ENCODE data around the gene CMSS1.

Gene CMSS1

DNA sequence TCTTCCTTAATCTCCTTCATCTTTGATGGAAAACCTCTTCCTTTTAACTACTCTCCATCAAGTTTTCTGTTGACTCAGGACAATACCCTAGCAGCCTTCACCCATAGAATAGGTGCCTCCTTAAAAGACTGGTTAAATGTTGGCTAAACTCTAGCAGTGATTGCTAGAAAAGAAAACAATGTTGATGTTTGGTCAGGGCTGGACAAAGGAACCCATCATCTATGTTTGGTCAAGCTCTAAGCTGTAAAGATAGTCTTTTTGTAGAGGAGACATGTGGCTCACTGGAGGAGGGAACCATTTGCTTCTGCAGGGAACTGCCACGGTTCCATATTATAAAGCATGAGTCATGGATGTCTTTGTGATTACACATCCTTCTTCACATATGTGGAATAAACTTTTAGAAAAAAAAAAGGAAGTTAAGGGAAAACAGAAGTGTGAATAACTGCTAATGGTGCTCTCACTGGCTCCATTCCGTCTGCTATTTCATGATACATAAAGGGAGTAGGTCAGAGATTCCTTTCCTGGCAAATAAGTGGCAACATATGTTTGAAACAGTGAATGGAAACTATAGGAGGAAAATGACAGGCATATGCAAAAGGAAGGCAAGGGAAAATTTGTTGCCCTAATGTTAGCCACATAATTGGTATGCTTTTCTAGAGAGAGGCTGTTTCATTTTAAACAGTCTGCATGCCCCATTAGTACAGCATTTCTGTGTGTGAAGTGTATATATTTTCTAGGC is 78.2 kb downstream of the CMSS1 start:
- ChIA-PET POLR2A (no interaction called here), CTCF (interaction anchor here (0.8 to 3.3 kb wide), 2 partner anchors 12 to 43 kb away, joined by 3 to 13 read pairs; no protein-coding TSS in a partner anchor)
- peak; percentile 56 to 91 (median 87) for DNase-seq
- no peaks in the 10 kb centered on the region for H3K9me3 ChIP-seq (ENCODE audit: control extremely low read depth in 1 of 5, control insufficient read depth in 4 of 5, insufficient read depth in 2 of 5, low read depth in 1 of 5, low read length in 4 of 5)
- H3K27me3 ChIP-seq (replicated peaks in 2 of 5; ENCODE audit: control insufficient read depth in 4 of 5, insufficient read depth in 5 of 5, low read length in 4 of 5), result no peaks in the 10 kb centered on the region
- peak overlapping the region in 1 of 2 experiments; percentile 56 for H3K27ac ChIP-seq (ENCODE audit: insufficient read depth in 1 of 2, low read depth in 1 of 2, low read length in 2 of 2, poor library complexity in 1 of 2, severe bottlenecking in 2 of 2)
- H3K4me1 ChIP-seq (ENCODE audit: control extremely low read depth in 1 of 4, control insufficient read depth in 4 of 4, insufficient read depth in 4 of 4, low read length in 3 of 4), result peaks cover 9 to 37% (median 19%) of the 10 kb centered on the region in 4 experiments
- 0% methylated on average over 1 of the region's 2 CpGs for WGBS (ENCODE audit: insufficient coverage)
- H3K4me3 ChIP-seq (ENCODE audit: control insufficient read depth in 1 of 7, extremely low read depth in 1 of 7, insufficient read depth in 4 of 7, low read depth in 2 of 7, low read length in 6 of 7), result peak overlapping the region in 3 of 7 experiments; percentile 21 to 55 (median 37)
- H3K36me3 ChIP-seq (ENCODE audit: control insufficient read depth in 4 of 4, insufficient read depth in 4 of 4, low read length in 3 of 4), result no peaks in the 10 kb centered on the region

DNA sequence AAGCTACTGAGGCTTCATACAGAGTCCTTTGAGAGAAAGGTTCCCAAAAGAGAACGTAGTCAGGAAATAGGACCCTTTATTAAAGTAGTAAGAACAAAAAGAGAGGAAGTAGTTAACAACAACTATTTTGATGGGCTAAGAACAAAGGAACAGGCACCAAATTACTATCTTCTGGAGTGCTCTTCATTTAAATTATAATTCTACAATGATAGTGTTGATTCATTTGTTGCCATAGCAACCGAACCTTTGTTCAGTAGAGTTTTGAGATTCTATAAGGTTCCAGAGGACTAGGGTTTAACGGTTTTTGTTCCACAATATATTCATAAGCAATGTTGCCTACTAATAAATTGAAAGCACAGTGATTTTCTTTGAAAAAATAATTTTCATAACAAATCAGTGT is 78.8 kb downstream of the CMSS1 start:
- Histone ChIP-seq H3K4me3 (ENCODE audit: control insufficient read depth in 1 of 7, extremely low read depth in 1 of 7, insufficient read depth in 4 of 7, low read depth in 2 of 7, low read length in 6 of 7) (peak overlapping the region in 3 of 7 experiments; percentile 21 to 55 (median 37)), H3K36me3 (ENCODE audit: control insufficient read depth in 4 of 4, insufficient read depth in 4 of 4, low read length in 3 of 4) (no peaks in the 10 kb centered on the region), H3K4me1 (ENCODE audit: control extremely low read depth in 1 of 4, control insufficient read depth in 4 of 4, insufficient read depth in 4 of 4, low read length in 3 of 4) (peaks cover 9 to 37% (median 19%) of the 10 kb centered on the region in 4 experiments), H3K27me3 (replicated peaks in 2 of 5; ENCODE audit: control insufficient read depth in 4 of 5, insufficient read depth in 5 of 5, low read length in 4 of 5) (no peaks in the 10 kb centered on the region), H3K27ac (ENCODE audit: insufficient read depth in 1 of 2, low read depth in 1 of 2, low read length in 2 of 2, poor library complexity in 1 of 2, severe bottlenecking in 2 of 2) (peak overlapping the region in 1 of 2 experiments; percentile 56), H3K9me3 (ENCODE audit: control extremely low read depth in 1 of 5, control insufficient read depth in 4 of 5, insufficient read depth in 2 of 5, low read depth in 1 of 5, low read length in 4 of 5) (no peaks in the 10 kb centered on the region)
- ChIA-PET POLR2A (no interaction called here), CTCF (no interaction called here)
- WGBS (ENCODE audit: insufficient coverage), result no CpG with 5 or more reads among the region's 3 CpGs
- peak in 1 of 3 donors; percentile 26 for DNase-seq

DNA sequence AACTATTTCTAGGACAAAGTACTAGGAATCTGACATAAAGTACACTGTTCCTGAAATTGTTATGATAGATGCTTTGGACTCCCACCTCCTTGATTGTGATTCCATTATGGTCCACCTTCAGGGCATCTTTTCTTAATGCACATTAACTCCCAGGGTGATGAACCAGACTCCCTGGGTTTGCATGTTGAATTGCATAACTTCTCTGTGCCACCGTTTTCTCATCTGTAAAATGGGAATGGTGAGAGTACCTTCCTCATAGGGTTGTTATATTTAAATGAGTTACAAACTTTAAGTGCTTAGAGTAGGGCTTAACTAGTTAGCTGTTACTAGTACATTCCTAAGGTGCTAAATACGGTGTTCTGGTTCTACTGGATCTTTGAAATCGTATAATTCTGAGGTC is 81.9 kb downstream of the CMSS1 start:
- ChIA-PET CTCF (no interaction called here), POLR2A (no interaction called here)
- Histone ChIP-seq H3K4me1 (ENCODE audit: control extremely low read depth in 1 of 4, control insufficient read depth in 4 of 4, insufficient read depth in 4 of 4, low read length in 3 of 4) (peaks cover 6 to 27% (median 18%) of the 10 kb centered on the region in 4 experiments), H3K4me3 (ENCODE audit: control insufficient read depth in 1 of 7, extremely low read depth in 1 of 7, insufficient read depth in 4 of 7, low read depth in 2 of 7, low read length in 6 of 7) (no peak overlapping the region), H3K36me3 (ENCODE audit: control insufficient read depth in 4 of 4, insufficient read depth in 4 of 4, low read length in 3 of 4) (no peaks in the 10 kb centered on the region), H3K9me3 (ENCODE audit: control extremely low read depth in 1 of 5, control insufficient read depth in 4 of 5, insufficient read depth in 2 of 5, low read depth in 1 of 5, low read length in 4 of 5) (no peaks in the 10 kb centered on the region), H3K27ac (ENCODE audit: insufficient read depth in 1 of 2, low read depth in 1 of 2, low read length in 2 of 2, poor library complexity in 1 of 2, severe bottlenecking in 2 of 2) (no peak overlapping the region), H3K27me3 (replicated peaks in 2 of 5; ENCODE audit: control insufficient read depth in 4 of 5, insufficient read depth in 5 of 5, low read length in 4 of 5) (no peaks in the 10 kb centered on the region)
- 100% methylated on average over 1 of the region's 3 CpGs for whole genome bisulfite sequencing (ENCODE audit: insufficient coverage)
- no peak for DNase-seq

DNA sequence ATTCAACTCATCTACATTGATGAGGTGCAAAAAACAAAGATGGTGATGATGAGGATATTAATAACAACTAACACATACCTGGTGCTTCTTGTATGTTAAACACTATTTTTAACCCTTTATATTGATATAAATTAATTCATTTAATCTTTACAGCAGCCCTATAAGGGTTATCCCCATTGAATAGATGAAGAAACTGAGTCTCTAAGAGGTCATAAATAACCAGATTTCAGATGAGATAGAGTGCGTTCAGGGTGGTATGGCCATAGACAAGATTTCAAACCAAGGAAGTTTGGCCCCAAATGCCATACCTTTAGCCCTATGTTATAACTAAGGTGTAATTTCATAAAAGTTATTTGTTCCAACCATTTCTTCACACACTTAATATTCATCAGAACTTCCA is 82.6 kb downstream of the CMSS1 start:
- Histone ChIP-seq H3K4me3 (ENCODE audit: control insufficient read depth in 1 of 7, extremely low read depth in 1 of 7, insufficient read depth in 4 of 7, low read depth in 2 of 7, low read length in 6 of 7) (no peak overlapping the region), H3K27ac (ENCODE audit: insufficient read depth in 1 of 2, low read depth in 1 of 2, low read length in 2 of 2, poor library complexity in 1 of 2, severe bottlenecking in 2 of 2) (no peak overlapping the region), H3K9me3 (ENCODE audit: control extremely low read depth in 1 of 5, control insufficient read depth in 4 of 5, insufficient read depth in 2 of 5, low read depth in 1 of 5, low read length in 4 of 5) (no peaks in the 10 kb centered on the region), H3K27me3 (replicated peaks in 2 of 5; ENCODE audit: control insufficient read depth in 4 of 5, insufficient read depth in 5 of 5, low read length in 4 of 5) (no peaks in the 10 kb centered on the region), H3K4me1 (ENCODE audit: control extremely low read depth in 1 of 4, control insufficient read depth in 4 of 4, insufficient read depth in 4 of 4, low read length in 3 of 4) (peaks cover under 1 to 21% (median 12%) of the 10 kb centered on the region in 4 experiments), H3K36me3 (ENCODE audit: control insufficient read depth in 4 of 4, insufficient read depth in 4 of 4, low read length in 3 of 4) (no peaks in the 10 kb centered on the region)
- ChIA-PET POLR2A (no interaction called here), CTCF (no interaction called here)
- no peak for DNase-seq
- 100% methylated on average over 1 of the region's 1 CpG for WGBS (ENCODE audit: insufficient coverage)

DNA sequence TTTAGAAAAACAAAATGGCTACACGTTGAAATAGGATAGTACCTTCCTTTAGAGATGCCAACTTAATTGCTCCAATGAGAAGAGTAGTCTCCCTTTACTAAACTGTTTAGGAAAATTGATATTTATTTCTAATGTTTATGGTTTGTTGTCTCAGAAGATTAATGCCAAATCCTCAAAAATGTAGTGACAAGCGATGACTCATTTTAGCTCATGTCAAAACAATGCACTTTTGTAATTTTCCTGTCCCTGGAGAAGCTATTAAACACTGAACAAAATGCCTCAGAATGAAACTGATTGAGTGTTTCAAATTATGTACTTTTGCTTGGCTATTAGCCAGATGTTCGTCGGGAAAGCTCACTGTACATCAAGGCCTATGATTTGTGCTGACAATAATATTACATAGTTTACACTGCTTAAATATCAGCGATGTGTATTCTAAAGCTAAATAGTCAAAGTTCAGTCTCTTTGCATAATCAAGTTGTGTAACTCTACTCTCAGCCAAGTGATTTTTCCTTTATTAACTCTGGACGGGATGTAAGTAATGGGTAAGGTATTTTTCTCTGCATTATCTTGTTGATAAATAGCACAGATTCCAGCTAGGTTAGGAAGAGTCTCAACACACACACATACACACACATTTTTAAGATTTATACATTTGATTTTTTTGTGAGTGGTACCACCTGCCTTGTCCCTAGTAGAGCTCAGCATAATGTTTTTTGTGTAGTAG is 83.7 kb downstream of the CMSS1 start:
- Histone ChIP-seq H3K9me3 (ENCODE audit: control extremely low read depth in 1 of 5, control insufficient read depth in 4 of 5, insufficient read depth in 2 of 5, low read depth in 1 of 5, low read length in 4 of 5) (no peaks in the 10 kb centered on the region), H3K36me3 (ENCODE audit: control insufficient read depth in 4 of 4, insufficient read depth in 4 of 4, low read length in 3 of 4) (no peaks in the 10 kb centered on the region), H3K4me1 (ENCODE audit: control extremely low read depth in 1 of 4, control insufficient read depth in 4 of 4, insufficient read depth in 4 of 4, low read length in 3 of 4) (peaks cover 0 to 10% (median 3%) of the 10 kb centered on the region in 4 experiments), H3K27me3 (replicated peaks in 2 of 5; ENCODE audit: control insufficient read depth in 4 of 5, insufficient read depth in 5 of 5, low read length in 4 of 5) (no peaks in the 10 kb centered on the region), H3K4me3 (ENCODE audit: control insufficient read depth in 1 of 7, extremely low read depth in 1 of 7, insufficient read depth in 4 of 7, low read depth in 2 of 7, low read length in 6 of 7) (no peak overlapping the region), H3K27ac (ENCODE audit: insufficient read depth in 1 of 2, low read depth in 1 of 2, low read length in 2 of 2, poor library complexity in 1 of 2, severe bottlenecking in 2 of 2) (no peak overlapping the region)
- ChIA-PET POLR2A (no interaction called here), CTCF (no interaction called here)
- peak in 1 of 3 donors; percentile 17 for DNase-seq
- WGBS (ENCODE audit: insufficient coverage), result no CpG with 5 or more reads among the region's 6 CpGs

DNA sequence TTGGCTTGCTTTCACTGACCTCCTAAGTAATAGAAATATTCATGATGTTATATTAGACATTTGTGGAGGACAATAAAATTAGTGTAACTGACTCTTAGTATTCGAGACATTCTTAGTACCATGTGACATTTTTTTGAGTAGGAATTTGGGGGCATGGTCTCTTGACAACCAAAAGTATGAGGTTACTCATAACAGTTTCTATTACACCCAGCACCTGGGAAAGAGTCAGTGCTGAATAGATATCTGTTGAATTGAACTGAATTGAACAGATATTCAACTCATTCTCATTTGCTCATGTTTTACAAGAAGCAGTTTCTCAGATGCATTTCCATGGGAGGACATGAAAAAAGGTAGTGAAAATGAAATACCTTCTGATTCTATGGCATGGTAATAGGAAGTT is 84.4 kb downstream of the CMSS1 start:
- no peak overlapping the region for H3K27ac ChIP-seq (ENCODE audit: insufficient read depth in 1 of 2, low read depth in 1 of 2, low read length in 2 of 2, poor library complexity in 1 of 2, severe bottlenecking in 2 of 2)
- H3K36me3 ChIP-seq (ENCODE audit: control insufficient read depth in 4 of 4, insufficient read depth in 4 of 4, low read length in 3 of 4), result no peaks in the 10 kb centered on the region
- POLR2A ChIA-PET, result no interaction called here
- H3K4me1 ChIP-seq (ENCODE audit: control extremely low read depth in 1 of 4, control insufficient read depth in 4 of 4, insufficient read depth in 4 of 4, low read length in 3 of 4), result peaks cover 0 to 3% (median 1%) of the 10 kb centered on the region in 4 experiments
- no CpG with 5 or more reads among the region's 1 CpG for WGBS (ENCODE audit: insufficient coverage)
- DNase-seq, result no peak
- no peak overlapping the region for H3K4me3 ChIP-seq (ENCODE audit: control insufficient read depth in 1 of 7, extremely low read depth in 1 of 7, insufficient read depth in 4 of 7, low read depth in 2 of 7, low read length in 6 of 7)
- H3K27me3 ChIP-seq (replicated peaks in 2 of 5; ENCODE audit: control insufficient read depth in 4 of 5, insufficient read depth in 5 of 5, low read length in 4 of 5), result no peaks in the 10 kb centered on the region
- H3K9me3 ChIP-seq (ENCODE audit: control extremely low read depth in 1 of 5, control insufficient read depth in 4 of 5, insufficient read depth in 2 of 5, low read depth in 1 of 5, low read length in 4 of 5), result no peaks in the 10 kb centered on the region
- CTCF ChIA-PET, result no interaction called here

DNA sequence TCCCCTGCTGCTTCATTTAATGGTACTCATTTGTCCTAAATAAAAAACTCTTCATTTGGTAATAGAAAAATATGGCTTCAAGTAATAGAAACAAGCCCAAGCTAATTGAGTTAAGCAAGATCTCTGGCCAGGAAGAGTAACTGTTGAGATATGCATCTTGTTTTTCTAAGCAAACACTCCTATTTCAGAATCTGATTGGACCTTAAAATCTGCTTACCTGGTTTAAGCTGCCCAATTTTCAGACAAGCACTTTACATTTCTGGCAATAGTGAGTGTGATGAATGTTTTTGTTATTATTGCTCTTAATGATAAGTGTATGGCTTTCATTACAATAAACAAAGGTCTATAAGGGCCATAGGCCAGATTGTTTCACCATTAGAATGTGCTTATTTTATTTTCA is 86.2 kb downstream of the CMSS1 start:
- H3K4me1 ChIP-seq (ENCODE audit: control extremely low read depth in 1 of 4, control insufficient read depth in 4 of 4, insufficient read depth in 4 of 4, low read length in 3 of 4), result peaks cover 0 to 2% (median 0%) of the 10 kb centered on the region in 4 experiments
- POLR2A ChIA-PET, result no interaction called here

More for the DNA sequence above, 86.2 kb downstream of the CMSS1 start:
- no peak for DNase-seq
- H3K9me3 ChIP-seq (ENCODE audit: control extremely low read depth in 1 of 5, control insufficient read depth in 4 of 5, insufficient read depth in 2 of 5, low read depth in 1 of 5, low read length in 4 of 5), result no peaks in the 10 kb centered on the region
- H3K36me3 ChIP-seq (ENCODE audit: control insufficient read depth in 4 of 4, insufficient read depth in 4 of 4, low read length in 3 of 4), result no peaks in the 10 kb centered on the region
- CTCF ChIA-PET, result no interaction called here
- no peak overlapping the region for H3K27ac ChIP-seq (ENCODE audit: insufficient read depth in 1 of 2, low read depth in 1 of 2, low read length in 2 of 2, poor library complexity in 1 of 2, severe bottlenecking in 2 of 2)
- H3K4me3 ChIP-seq (ENCODE audit: control insufficient read depth in 1 of 7, extremely low read depth in 1 of 7, insufficient read depth in 4 of 7, low read depth in 2 of 7, low read length in 6 of 7), result no peak overlapping the region
- no peaks in the 10 kb centered on the region for H3K27me3 ChIP-seq (replicated peaks in 2 of 5; ENCODE audit: control insufficient read depth in 4 of 5, insufficient read depth in 5 of 5, low read length in 4 of 5)
